Kidney epithelial cell (primary cell): Measurements from ENCODE around the gene FABP3. TPM values are rescaled to one million over a fixed set of nuclear protein-coding genes. Genes with fewer than 3 reads are reported as not detected.

Experiments
- DNase-seq: peaks from one replicate; pipeline ENCODE4 v3.0.0-alpha.2; 2010; ENCODE audit warnings: low read depth
- H3K27me3 ChIP-seq: 2 replicates; pipeline ENCODE4 v1.6.0; 2011; ENCODE audit warnings: low read length; ENCODE audit not compliant: control insufficient read depth, insufficient read depth
- H3K36me3 ChIP-seq: 2 replicates; pipeline ENCODE4 v1.5.1; 2011; ENCODE audit warnings: low read length; ENCODE audit not compliant: control insufficient read depth, insufficient read depth
- H3K4me3 ChIP-seq: 2 replicates; pipeline ENCODE4 v1.5.1; 2011; ENCODE audit warnings: low read depth, mild to moderate bottlenecking, control low read depth, low read length
- CTCF ChIP-seq: IDR thresholded peaks from 2 replicates; pipeline ENCODE4 v1.5.1; 2011; ENCODE audit warnings: mild to moderate bottlenecking, moderate library complexity, low read length, control low read depth, inconsistent platforms; ENCODE audit not compliant: insufficient read depth, poor library complexity, severe bottlenecking
- total RNA-seq: library from RNA; depleted of rRNA; stranded (reverse); fragments of >200 nt; gene quantifications from 2 replicates; pipeline ENCODE4 v1.2.3, GENCODE V29; 2015

Gene FABP3
- total RNA-seq, 1 donor from 2014 or later, result 2.1 TPM

GRCh38 chr1:31380181-31380580 is 7.3 kb upstream of the FABP3 start:
- no peak for TF ChIP-seq CTCF
- DNase-seq, result no peak
- Histone ChIP-seq H3K27me3 (no peaks in the 10 kb centered on the region), H3K4me3 (no peak overlapping the region), H3K36me3 (no peaks in the 10 kb centered on the region)

- Histone ChIP-seq H3K27me3 (no peaks in the 10 kb centered on the region), H3K36me3 (no peaks in the 10 kb centered on the region), H3K4me3 (no peak overlapping the region)
- TF ChIP-seq CTCF, result no peak
- DNase-seq, result no peak
These were observed 5.1 kb upstream of the FABP3 start for GRCh38 chr1:31378001-31378400.

GRCh38 chr1:31377364-31377863 is 4.5 kb upstream of the FABP3 start:
- no peaks in the 10 kb centered on the region for H3K27me3 ChIP-seq
- no peaks in the 10 kb centered on the region for H3K36me3 ChIP-seq
- no peak for DNase-seq
- H3K4me3 ChIP-seq, result no peak overlapping the region
- TF ChIP-seq CTCF, result no peak

GRCh38 chr1:31376375-31377134 is 3.7 kb upstream of the FABP3 start:
- no peak for TF ChIP-seq CTCF
- peak; percentile 89 for DNase-seq
- no peak overlapping the region for H3K4me3 ChIP-seq

GRCh38 chr1:31374511-31375196 is 1.8 kb upstream of the FABP3 start:
- H3K36me3 ChIP-seq, result no peaks in the 10 kb centered on the region
- no peak for DNase-seq
- no peak for TF ChIP-seq CTCF
- H3K27me3 ChIP-seq, result no peaks in the 10 kb centered on the region
- no peak overlapping the region for H3K4me3 ChIP-seq

More at GRCh38 chr1:31376375-31377134, 3.7 kb upstream of the FABP3 start:
- Histone ChIP-seq H3K27me3 (no peaks in the 10 kb centered on the region), H3K36me3 (no peaks in the 10 kb centered on the region)
